GM12872 (cell line): ENCODE measurements around the gene DPCD.

Experiments used
- CTCF ChIP-seq: IDR thresholded peaks from 3 replicates; pipeline ENCODE4 v1.5.1; 2011; ENCODE audit warnings: low read depth, mild to moderate bottlenecking, low read length, moderate library complexity; ENCODE audit not compliant: insufficient read depth

The DPCD gene

GRCh38 chr10:101617824-101618568 is 29.9 kb downstream of the DPCD start:
- no peak for TF ChIP-seq CTCF

GRCh38 chr10:101618871-101619270 is 30.8 kb downstream of the DPCD start:
- TF ChIP-seq CTCF = no peak

GRCh38 chr10:101619983-101620382 is 31.9 kb downstream of the DPCD start:
- no peak for TF ChIP-seq CTCF

DNA sequence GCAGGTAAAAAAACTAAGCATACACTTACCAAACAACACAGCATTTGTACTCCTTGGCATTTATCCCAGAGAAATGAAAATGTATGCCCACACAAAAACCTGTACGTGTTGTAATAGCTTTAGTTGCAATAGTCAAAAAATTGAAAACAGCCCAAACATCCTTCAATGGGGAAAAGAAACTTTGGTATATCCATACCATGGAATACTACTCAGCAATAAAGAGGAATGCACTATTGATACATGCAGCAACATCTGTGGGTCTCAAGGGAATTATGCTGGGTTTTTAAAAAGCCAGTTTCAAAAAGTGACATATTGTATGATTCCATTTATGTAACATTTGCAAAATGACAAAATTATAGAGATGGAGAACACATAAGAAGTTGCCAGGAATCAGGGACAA is 35.4 kb downstream of the DPCD start:
- TF ChIP-seq CTCF = no peak

DNA sequence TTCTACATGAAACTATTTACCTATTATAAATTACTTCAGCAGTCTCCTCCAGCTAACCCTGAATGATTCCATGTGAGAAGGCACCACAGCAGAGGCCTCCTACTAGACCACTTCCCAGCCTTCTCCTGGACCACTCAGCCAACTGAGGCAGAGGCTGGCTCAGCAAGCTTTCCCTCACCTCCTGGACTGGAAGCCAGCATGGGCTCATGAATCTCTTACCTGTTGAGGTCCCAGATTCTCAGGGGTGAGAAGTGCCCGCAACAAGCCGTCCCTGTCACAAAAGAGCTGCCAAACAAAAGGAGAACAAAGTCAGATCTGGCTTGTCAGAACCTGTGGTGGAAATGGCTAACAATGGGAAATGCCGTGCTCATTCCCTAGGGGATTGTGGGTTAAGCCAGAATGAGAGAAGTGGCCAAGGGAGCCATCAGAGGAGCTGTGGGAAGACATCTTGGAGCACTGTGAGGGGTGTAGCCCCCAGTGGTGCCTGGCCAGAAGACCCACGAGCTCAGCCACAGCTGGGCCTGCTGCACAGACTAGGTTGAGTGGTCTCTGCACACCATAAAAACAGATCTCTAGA is 36.5 kb downstream of the DPCD start:
- TF ChIP-seq CTCF = no peak

DNA sequence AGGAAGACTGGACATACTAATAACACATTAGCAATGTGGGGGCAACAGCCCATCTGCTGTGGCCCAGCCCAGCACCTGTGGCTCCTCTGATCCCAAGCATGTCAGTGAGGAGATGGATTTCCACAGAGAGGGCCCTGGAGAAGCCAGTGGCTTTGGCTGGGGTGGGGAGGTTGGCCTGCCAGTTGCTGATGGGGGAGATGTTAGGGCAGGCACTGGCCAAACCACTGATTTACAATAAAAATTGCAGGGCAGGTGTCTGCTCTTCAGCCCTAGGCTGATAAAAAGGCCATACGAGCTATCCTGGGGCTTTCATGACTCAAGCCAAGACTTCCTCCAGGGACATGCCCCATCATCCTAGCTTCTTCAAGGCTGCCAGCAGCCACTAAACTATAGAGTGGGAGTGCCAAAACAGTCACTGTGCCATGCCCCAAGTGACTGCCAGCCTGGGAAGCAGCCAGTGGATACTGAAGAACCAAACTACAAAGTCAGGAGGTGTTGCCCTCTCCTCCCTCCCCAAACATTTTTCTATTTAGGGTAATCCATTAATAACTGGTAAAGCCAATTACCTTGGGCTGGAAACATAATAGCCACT is 37.8 kb downstream of the DPCD start:
- no peak for TF ChIP-seq CTCF

- TF ChIP-seq CTCF = no peak
These were observed 41.9 kb downstream of the DPCD start for GRCh38 chr10:101629837-101630632.
